ENCODE results near the gene FUT2. TPM values are rescaled to one million over a fixed set of nuclear protein-coding genes. Genes with fewer than 3 reads are reported as not detected.

Gene FUT2
- total RNA-seq = under 1 TPM; 0.12 to 0.47 TPM
- 0.20 TPM for polyA plus RNA-seq (ENCODE audit: insufficient read depth, low read depth, low replicate concordance)
- long read RNA-seq, donor 1 = 0 reads
- long read RNA-seq, donor 2 = 0 reads

DNA sequence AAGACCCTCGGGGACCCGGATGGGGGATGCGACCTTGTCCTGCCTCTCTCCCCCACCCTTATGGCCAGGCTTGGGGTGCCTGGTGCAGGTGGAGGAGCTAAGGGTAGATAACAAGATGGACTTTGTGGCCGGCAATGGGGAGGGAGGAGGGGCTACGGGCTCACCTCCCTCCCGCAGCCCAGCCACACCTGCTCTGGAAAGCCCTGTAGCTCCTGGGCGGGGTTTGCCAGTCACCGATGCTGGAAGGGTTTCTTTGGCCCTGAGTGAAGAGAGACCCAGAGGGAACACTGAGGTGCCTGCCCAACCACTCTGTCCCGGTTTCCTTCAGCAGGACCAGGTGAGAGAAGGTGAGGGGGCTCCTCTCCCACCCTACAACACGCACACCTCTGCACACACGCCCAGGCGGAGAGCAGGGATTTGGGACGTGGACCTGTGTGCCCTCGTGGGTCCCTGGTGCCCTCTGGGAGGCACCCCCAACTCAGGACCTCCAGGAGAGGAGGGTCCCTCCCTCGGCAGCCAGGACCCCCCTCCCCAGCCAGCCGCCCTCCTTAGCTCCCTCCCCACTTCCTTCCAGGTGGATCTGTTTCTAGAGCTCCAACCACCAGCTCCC, at the start of gene FUT2:
Gene FUT2 (plus strand): TSS at position 229 of the 610 bp plus-strand sequence. CDS start 6,986 bp downstream, outside the sequence.
- no peak within 1 kb of the TSS for H3K27ac ChIP-seq
- WGBS, 2 donors = 48 to 52% methylated on average over 15 to 16 of the region's 16 CpGs
- DNase-seq = no peak
- peaks cover 10% of the 10 kb centered on the region for H3K4me1 ChIP-seq
- no peaks in the 10 kb centered on the region for H3K27me3 ChIP-seq
- intact Hi-C loops (cut with DNase I; ENCODE audit: low total_unique reads) = no loop called here
- H3K9me3 ChIP-seq = no peaks in the 10 kb centered on the region
- TF ChIP-seq, protein P1, sequence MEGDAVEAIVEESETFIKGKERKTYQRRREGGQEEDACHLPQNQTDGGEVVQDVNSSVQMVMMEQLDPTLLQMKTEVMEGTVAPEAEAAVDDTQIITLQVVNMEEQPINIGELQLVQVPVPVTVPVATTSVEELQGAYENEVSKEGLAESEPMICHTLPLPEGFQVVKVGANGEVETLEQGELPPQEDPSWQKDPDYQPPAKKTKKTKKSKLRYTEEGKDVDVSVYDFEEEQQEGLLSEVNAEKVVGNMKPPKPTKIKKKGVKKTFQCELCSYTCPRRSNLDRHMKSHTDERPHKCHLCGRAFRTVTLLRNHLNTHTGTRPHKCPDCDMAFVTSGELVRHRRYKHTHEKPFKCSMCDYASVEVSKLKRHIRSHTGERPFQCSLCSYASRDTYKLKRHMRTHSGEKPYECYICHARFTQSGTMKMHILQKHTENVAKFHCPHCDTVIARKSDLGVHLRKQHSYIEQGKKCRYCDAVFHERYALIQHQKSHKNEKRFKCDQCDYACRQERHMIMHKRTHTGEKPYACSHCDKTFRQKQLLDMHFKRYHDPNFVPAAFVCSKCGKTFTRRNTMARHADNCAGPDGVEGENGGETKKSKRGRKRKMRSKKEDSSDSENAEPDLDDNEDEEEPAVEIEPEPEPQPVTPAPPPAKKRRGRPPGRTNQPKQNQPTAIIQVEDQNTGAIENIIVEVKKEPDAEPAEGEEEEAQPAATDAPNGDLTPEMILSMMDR (IDR thresholded peaks at IDR 0.05) = no peak
- no peak for TF ChIP-seq POLR2A (IDR thresholded peaks at IDR 0.05)
- H3K36me3 ChIP-seq (ENCODE audit: low read depth, missing control alignments) = no peaks in the 10 kb centered on the region
- peak within 1 kb of the TSS; percentile 4 to 15 for H3K4me3 ChIP-seq

DNA sequence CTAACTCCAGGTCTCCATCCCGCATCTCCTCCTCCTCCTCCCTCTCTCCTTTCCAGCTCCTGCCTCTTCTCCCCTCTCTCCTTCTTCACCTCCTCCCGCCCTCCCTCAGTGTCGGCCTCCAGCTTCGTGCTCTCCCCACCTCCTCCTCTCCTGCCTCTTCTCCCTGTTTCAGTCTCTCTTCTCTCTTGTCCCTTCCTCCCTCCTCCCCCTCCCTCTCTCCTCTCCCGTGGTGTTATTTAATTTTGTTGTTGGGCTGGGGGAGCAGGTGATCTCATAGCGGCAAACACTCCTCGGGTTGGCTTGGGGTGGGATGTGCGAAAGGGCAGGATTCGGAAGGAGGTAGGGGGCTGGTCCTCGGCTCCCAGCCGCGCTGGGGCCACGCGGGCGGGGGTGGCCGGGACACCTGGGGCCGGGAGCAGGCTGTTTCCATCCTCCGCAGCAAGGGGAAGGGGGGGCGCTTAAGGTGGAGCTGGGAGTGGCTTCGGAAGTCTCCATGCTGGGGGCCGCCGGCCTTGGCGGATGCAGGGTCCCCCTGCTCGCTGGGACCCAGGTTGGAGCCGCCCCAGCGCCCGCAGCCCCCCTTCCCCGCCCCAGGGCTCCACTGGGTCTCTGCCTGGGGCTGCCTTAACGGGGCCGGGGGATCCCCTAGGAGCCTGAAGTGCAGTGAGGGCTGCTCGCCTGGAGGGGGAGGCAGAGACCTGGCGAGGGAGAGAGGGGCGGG, 49.6 kb upstream of the FUT2 start, which contains the start of gene CA11:
Gene CA11 (minus strand): TSS at position 187 of the 721 bp plus-strand sequence. CDS start 555 bp downstream, outside the sequence.
- no peaks in the 10 kb centered on the region for H3K9me3 ChIP-seq
- H3K36me3 ChIP-seq (ENCODE audit: low read depth, missing control alignments) = no peaks in the 10 kb centered on the region
- TF ChIP-seq, protein P1 (IDR thresholded peaks at IDR 0.05) = peak; percentile 84 to 92 (median 88)
- no peak for TF ChIP-seq POLR2A (IDR thresholded peaks at IDR 0.05)
- peak; percentile 90 for DNase-seq
- intact Hi-C loops (cut with DNase I; ENCODE audit: low total_unique reads) = loop anchor here (10.0 kb wide), 1 partner anchor 199 kb away; no protein-coding TSS in a partner anchor
- peak within 1 kb of the TSS; percentile 92 to 96 for H3K27ac ChIP-seq
- H3K27me3 ChIP-seq = no peaks in the 10 kb centered on the region
- peaks cover 17% of the 10 kb centered on the region for H3K4me1 ChIP-seq
- 0% methylated on average over 21 to 32 of the region's 33 CpGs for WGBS, 2 donors
- H3K4me3 ChIP-seq = peak within 1 kb of the TSS; percentile 49 to 66

DNA sequence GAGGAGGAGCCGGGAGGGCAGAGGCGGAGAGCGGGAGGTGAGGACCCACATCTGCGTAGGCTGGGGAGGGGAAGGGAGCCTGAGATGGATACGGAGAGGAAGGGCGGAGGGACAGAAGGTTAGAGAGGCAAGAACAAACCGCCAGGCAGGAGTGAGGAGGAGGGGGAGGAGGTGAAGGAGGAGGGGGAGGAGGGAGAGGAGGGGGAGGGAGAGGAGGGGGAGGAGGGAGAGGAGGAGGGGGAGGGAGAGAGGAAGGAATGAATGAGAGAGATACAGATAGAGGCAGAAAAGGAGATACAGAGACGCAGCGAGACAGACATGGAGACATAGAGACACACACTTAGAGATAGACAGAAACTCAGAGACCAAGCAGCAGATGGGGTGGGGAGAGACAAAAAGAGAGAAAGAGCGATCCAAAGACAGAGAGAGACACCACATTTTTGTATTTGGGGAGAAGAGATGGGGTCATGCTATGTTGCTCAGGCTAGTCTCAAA, 49.0 kb upstream of the FUT2 start:
- Histone ChIP-seq H3K36me3 (ENCODE audit: low read depth, missing control alignments) (no peaks in the 10 kb centered on the region), H3K27me3 (no peaks in the 10 kb centered on the region), H3K27ac (peak overlapping the region; percentile 92 to 96), H3K9me3 (no peaks in the 10 kb centered on the region), H3K4me1 (peaks cover 17% of the 10 kb centered on the region), H3K4me3 (peak overlapping the region; percentile 49 to 66)
- intact Hi-C loops (cut with DNase I; ENCODE audit: low total_unique reads) = loop anchor here (10.0 kb wide), 1 partner anchor 198 kb away; no protein-coding TSS in a partner anchor
- DNase-seq = no peak
- 7 to 9% methylated on average over 10 of the region's 10 CpGs for WGBS, 2 donors
- TF ChIP-seq, protein P1 (IDR thresholded peaks at IDR 0.05) = no peak
- no peak for TF ChIP-seq POLR2A (IDR thresholded peaks at IDR 0.05)

- TF ChIP-seq, protein P1 (IDR thresholded peaks at IDR 0.05) = no peak
- TF ChIP-seq POLR2A (IDR thresholded peaks at IDR 0.05) = no peak
- H3K4me3 ChIP-seq = no peak overlapping the region
- DNase-seq = no peak
- H3K4me1 ChIP-seq = peaks cover 17% of the 10 kb centered on the region
- intact Hi-C loops (cut with DNase I; ENCODE audit: low total_unique reads) = loop anchor here (10.0 kb wide), 1 partner anchor 197 kb away; no protein-coding TSS in a partner anchor
- WGBS, 2 donors = 66 to 69% methylated on average over 2 of the region's 2 CpGs
- H3K36me3 ChIP-seq (ENCODE audit: low read depth, missing control alignments) = no peaks in the 10 kb centered on the region
- no peak overlapping the region for H3K27ac ChIP-seq
- no peaks in the 10 kb centered on the region for H3K9me3 ChIP-seq
- H3K27me3 ChIP-seq = no peaks in the 10 kb centered on the region
These were observed 47.6 kb upstream of the FUT2 start for GRCh38 chr19:48648134-48648533.
